GM18502 (cell line): Measurements from ENCODE around the gene MAGI1.

ENCODE experiments used
- ATAC-seq: cut with Tn5 transposase; IDR thresholded peaks from one replicate; pipeline ENCODE4 v1.9.1; 2021; ENCODE audit warnings: mild to moderate bottlenecking; ENCODE audit not compliant: unreplicated experiment, poor library complexity

Gene MAGI1

GRCh38 chr3:65331730-65332129, 707.0 kb downstream of the MAGI1 start:
- ATAC-seq = no peak

GRCh38 chr3:65330072-65330471, 708.6 kb downstream of the MAGI1 start:
- no peak for ATAC-seq

- no peak for ATAC-seq
These were observed 710.6 kb downstream of the MAGI1 start for GRCh38 chr3:65328148-65328547.

- ATAC-seq = no peak
These were observed 712.1 kb downstream of the MAGI1 start for GRCh38 chr3:65326574-65326973.

- ATAC-seq = no peak
These were observed 715.8 kb downstream of the MAGI1 start for GRCh38 chr3:65322910-65323309.

- no peak for ATAC-seq
These were observed 720.5 kb downstream of the MAGI1 start for GRCh38 chr3:65318231-65318630.

- no peak for ATAC-seq
These were observed 723.8 kb downstream of the MAGI1 start for GRCh38 chr3:65314916-65315315.

GRCh38 chr3:65314269-65314668, 724.4 kb downstream of the MAGI1 start:
- ATAC-seq = no peak

- ATAC-seq = no peak
These were observed 725.1 kb downstream of the MAGI1 start for GRCh38 chr3:65313666-65314065.

- no peak for ATAC-seq
These were observed 732.9 kb downstream of the MAGI1 start for GRCh38 chr3:65305836-65306235.
